Liver (tissue), 9 donors: ENCODE results near the gene GPR52. TPM values are rescaled to one million over a fixed set of nuclear protein-coding genes. Genes with fewer than 3 reads are reported as not detected.
"Not testable (repeated sequence)": the region's sequence is repeated elsewhere in the genome, so short reads cannot be mapped to it uniquely, and the experiment has no call there.

ENCODE experiments used
- DNase-seq: peaks from one replicate; pipeline ENCODE4 v3.0.0-alpha.2; 2017; ENCODE audit warnings: low spot score
- H3K27ac ChIP-seq, 2 donors: one replicate each; pipeline ENCODE4 v1.7.0; 2013; ENCODE audit warnings: inconsistent platforms in 2 of 2, low read length in 2 of 2, control low read depth in 1 of 2, low read depth in 1 of 2, mild to moderate bottlenecking in 1 of 2
- H3K27me3 ChIP-seq, 4 donors: one replicate each; pipeline versions ENCODE4 v1.6.1 to v1.7.0; 2013; ENCODE audit warnings: low read length in 3 of 4, inconsistent platforms in 1 of 4, mild to moderate bottlenecking in 1 of 4, moderate library complexity in 1 of 4; ENCODE audit not compliant: control insufficient read depth in 4 of 4, insufficient read depth in 4 of 4
- H3K36me3 ChIP-seq, 4 donors: one replicate each; pipeline versions ENCODE4 v1.6.1 to v1.7.0; 2013; ENCODE audit warnings: low read length in 3 of 4, mild to moderate bottlenecking in 3 of 4, low read depth in 1 of 4, moderate library complexity in 1 of 4; ENCODE audit not compliant: control insufficient read depth in 4 of 4, insufficient read depth in 3 of 4
- H3K4me1 ChIP-seq, 4 donors: one replicate each; pipeline versions ENCODE4 v1.6.1 to v1.7.0; 2013; ENCODE audit warnings: low read length in 3 of 4, mild to moderate bottlenecking in 3 of 4, moderate library complexity in 1 of 4; ENCODE audit not compliant: control insufficient read depth in 4 of 4, insufficient read depth in 4 of 4
- H3K4me3 ChIP-seq, 3 donors: one replicate each; pipeline versions ENCODE4 v1.6.1 to v1.7.0; 2013; ENCODE audit warnings: low read length in 3 of 3, control low read depth in 1 of 3, low read depth in 1 of 3, mild to moderate bottlenecking in 1 of 3
- H3K9ac ChIP-seq, 2 donors: one replicate each; pipeline ENCODE4 v1.7.0; 2013; ENCODE audit warnings: low read length in 2 of 2, mild to moderate bottlenecking in 2 of 2, moderate library complexity in 2 of 2, control low read depth in 1 of 2, low read depth in 1 of 2
- H3K9me3 ChIP-seq, 4 donors: one replicate each; pipeline versions ENCODE4 v1.6.1 to v1.7.0; 2013; ENCODE audit warnings: low read length in 3 of 4; ENCODE audit not compliant: control insufficient read depth in 4 of 4
- FOXA1 ChIP-seq: IDR thresholded peaks from 2 replicates; pipeline ENCODE4 v1.6.1; 2016; ENCODE audit warnings: antibody characterized with exemption
- FOXA2 ChIP-seq: IDR thresholded peaks from 2 replicates; pipeline ENCODE4 v1.6.1; 2016; ENCODE audit warnings: antibody characterized with exemption
- GABPA ChIP-seq, 2 donors: IDR thresholded peaks in 1 of 2; conservative IDR thresholded peaks in 1 of 2; 2 replicates each; pipeline ENCODE4 v1.6.1; 2016; ENCODE audit warnings: antibody characterized with exemption in 2 of 2, mild to moderate bottlenecking in 1 of 2, moderate library complexity in 1 of 2
- HNF4A ChIP-seq, 2 donors: conservative IDR thresholded peaks; 2 replicates each; pipeline ENCODE4 v1.6.1; 2016; ENCODE audit warnings: antibody characterized with exemption in 2 of 2, mild to moderate bottlenecking in 2 of 2
- HNF4G ChIP-seq: IDR thresholded peaks from 2 replicates; pipeline ENCODE4 v1.6.1; 2016; ENCODE audit warnings: antibody characterized with exemption
- JUND ChIP-seq, 2 donors: IDR thresholded peaks; 2 replicates each; pipeline ENCODE4 v1.6.1; 2016; ENCODE audit warnings: antibody characterized with exemption in 2 of 2
- NR2F2 ChIP-seq: IDR thresholded peaks from 2 replicates; pipeline ENCODE4 v1.6.1; 2016; ENCODE audit warnings: antibody characterized with exemption
- RAD21 ChIP-seq, 2 donors: IDR thresholded peaks; 2 replicates each; pipeline ENCODE4 v1.6.1; 2016; ENCODE audit warnings: antibody characterized with exemption in 2 of 2, mild to moderate bottlenecking in 2 of 2
- RXRA ChIP-seq, 2 donors: IDR thresholded peaks; 2 replicates each; pipeline ENCODE4 v1.6.1; 2017 to 2018; ENCODE audit warnings: antibody characterized with exemption in 2 of 2, mild to moderate bottlenecking in 1 of 2
- SP1 ChIP-seq: IDR thresholded peaks from 2 replicates; pipeline ENCODE4 v1.6.1; 2018; ENCODE audit warnings: antibody characterized with exemption, mild to moderate bottlenecking
- YY1 ChIP-seq: IDR thresholded peaks from 2 replicates; pipeline ENCODE4 v1.6.1; 2016; ENCODE audit warnings: antibody characterized with exemption, mild to moderate bottlenecking
- WGBS: extraction: QIAGEN DNeasy Blood & Tissue Kit; methylation state at CpG from one replicate; pipeline ENCODE4 v1.1.7; 2013; 5-methylcytosine and 5-hydroxymethylcytosine counted together
- polyA plus RNA-seq, 2 donors: library from polyadenylated mRNA; stranded (reverse) in 1 of 2; unstranded in 1 of 2; fragments of 200-250 nt in 1 of 2; fragments of >200 nt in 1 of 2; fragmentation: Nextera tagmentation in 1 of 2; extraction: Ambion mirVana in 1 of 2; gene quantifications; one replicate each; pipeline versions ENCODE4 v1.2.1 to v1.2.3, GENCODE V29; 2013 to 2015
- total RNA-seq, 2 donors: library from RNA; depleted of rRNA; stranded (reverse); fragments of >200 nt; gene quantifications; one replicate each; pipeline ENCODE4 v1.2.3, GENCODE V29; 2014
- TF ChIP-seq, protein P1 (sequence below): fragments of 150-350 bp; IDR thresholded peaks from 2 replicates; pipeline ENCODE4 v1.5.1; 2017; ENCODE audit warnings: improper control_type of control experiment, low read depth, low read length; ENCODE audit not compliant: missing input control
- TF ChIP-seq, protein P2 (sequence below): IDR thresholded peaks from 2 replicates; pipeline ENCODE4 v1.6.1; 2016; ENCODE audit warnings: antibody characterized with exemption
- TF ChIP-seq, protein P3 (sequence below): IDR thresholded peaks from 2 replicates; pipeline ENCODE4 v1.6.1; 2016; ENCODE audit warnings: antibody characterized with exemption, mild to moderate bottlenecking
- TF ChIP-seq, protein P4 (sequence below): IDR thresholded peaks from 2 replicates; pipeline ENCODE4 v1.6.1; 2016; ENCODE audit warnings: antibody characterized with exemption
- donor health status: healthy.
- donor health status: healthy.
- donor health status: healthy.
- donor health status: healthy.
- donor health status: healthy.

Gene GPR52
- total and polyA plus RNA-seq, 4 donors: 1.3 to 4.8 TPM; not detected in 2

DNA sequence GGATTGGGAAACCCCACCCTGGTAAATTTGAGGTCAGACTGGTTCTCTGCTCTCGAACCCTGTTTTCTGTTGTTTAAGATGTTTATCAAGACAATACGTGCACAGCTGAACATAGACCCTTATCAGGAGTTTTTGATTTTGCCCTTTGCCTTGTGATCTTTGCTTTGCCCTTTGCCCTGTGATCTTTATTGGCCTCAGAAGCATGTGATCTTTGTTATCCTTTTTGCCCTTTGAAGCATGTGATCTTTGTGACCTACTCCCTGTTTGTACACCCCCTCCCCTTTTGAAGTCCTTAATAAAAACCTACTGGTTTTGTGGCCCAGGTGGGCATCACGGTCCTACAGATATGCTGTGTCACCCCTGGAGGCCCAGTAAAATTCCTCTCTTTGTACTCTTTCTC is 38.0 kb upstream of the GPR52 start:
- not testable (repeated sequence) for H3K4me1 ChIP-seq, H3K36me3 ChIP-seq, H3K9me3 ChIP-seq, H3K27me3 ChIP-seq, DNase-seq, H3K27ac ChIP-seq, H3K4me3 ChIP-seq, H3K9ac ChIP-seq
- TF ChIP-seq HNF4A (conservative IDR thresholded peaks at IDR 0.05): peak; percentile 16 to 39
- WGBS: 83% methylated on average over 3 of the region's 3 CpGs

DNA sequence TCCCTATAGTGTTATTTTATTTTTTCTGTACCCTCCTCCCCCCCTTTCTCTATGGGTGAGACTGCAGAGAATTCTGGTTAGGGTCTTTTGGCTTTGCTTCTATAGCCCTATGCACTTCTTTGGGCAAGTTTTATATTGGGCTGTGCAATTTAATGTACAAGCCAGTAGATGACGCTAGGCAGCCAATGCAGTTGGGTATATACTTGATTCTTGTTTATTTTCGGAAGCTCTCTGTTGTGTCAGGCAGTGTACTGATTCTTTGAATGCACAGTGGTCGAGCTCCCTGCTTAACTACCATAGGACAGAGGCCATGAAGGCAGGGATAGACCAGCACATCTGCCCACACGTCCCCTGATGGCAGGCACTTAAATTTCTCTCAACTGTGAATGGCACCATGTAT is 34.1 kb upstream of the GPR52 start:
- peak; percentile 18 for TF ChIP-seq FOXA1
- peak; percentile 49 for TF ChIP-seq FOXA2
- peak; percentile 82 to 87 for TF ChIP-seq RAD21 (IDR thresholded peaks at IDR 0.05)
- TF ChIP-seq, protein P1, sequence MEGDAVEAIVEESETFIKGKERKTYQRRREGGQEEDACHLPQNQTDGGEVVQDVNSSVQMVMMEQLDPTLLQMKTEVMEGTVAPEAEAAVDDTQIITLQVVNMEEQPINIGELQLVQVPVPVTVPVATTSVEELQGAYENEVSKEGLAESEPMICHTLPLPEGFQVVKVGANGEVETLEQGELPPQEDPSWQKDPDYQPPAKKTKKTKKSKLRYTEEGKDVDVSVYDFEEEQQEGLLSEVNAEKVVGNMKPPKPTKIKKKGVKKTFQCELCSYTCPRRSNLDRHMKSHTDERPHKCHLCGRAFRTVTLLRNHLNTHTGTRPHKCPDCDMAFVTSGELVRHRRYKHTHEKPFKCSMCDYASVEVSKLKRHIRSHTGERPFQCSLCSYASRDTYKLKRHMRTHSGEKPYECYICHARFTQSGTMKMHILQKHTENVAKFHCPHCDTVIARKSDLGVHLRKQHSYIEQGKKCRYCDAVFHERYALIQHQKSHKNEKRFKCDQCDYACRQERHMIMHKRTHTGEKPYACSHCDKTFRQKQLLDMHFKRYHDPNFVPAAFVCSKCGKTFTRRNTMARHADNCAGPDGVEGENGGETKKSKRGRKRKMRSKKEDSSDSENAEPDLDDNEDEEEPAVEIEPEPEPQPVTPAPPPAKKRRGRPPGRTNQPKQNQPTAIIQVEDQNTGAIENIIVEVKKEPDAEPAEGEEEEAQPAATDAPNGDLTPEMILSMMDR: peak; percentile 61
- TF ChIP-seq RXRA (IDR thresholded peaks at IDR 0.05): no peak
- TF ChIP-seq SP1: no peak
- TF ChIP-seq, protein P2, sequence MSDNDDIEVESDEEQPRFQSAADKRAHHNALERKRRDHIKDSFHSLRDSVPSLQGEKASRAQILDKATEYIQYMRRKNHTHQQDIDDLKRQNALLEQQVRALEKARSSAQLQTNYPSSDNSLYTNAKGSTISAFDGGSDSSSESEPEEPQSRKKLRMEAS: no peak
- TF ChIP-seq HNF4A (conservative IDR thresholded peaks at IDR 0.05): peak; percentile 3 to 10
- peak; percentile 53 for TF ChIP-seq YY1
- H3K27ac ChIP-seq: peak overlapping the region; percentile 52 to 78
- no peaks in the 10 kb centered on the region for H3K27me3 ChIP-seq
- no peaks in the 10 kb centered on the region for H3K36me3 ChIP-seq
- no peaks in the 10 kb centered on the region for H3K4me1 ChIP-seq
- no peak for DNase-seq
- peak overlapping the region; percentile 17 to 59 for H3K9ac ChIP-seq
- peak overlapping the region in 2 of 3 donors; percentile 35 to 53 for H3K4me3 ChIP-seq
- 34% methylated on average over 4 of the region's 4 CpGs for WGBS
- no peaks in the 10 kb centered on the region for H3K9me3 ChIP-seq

DNA sequence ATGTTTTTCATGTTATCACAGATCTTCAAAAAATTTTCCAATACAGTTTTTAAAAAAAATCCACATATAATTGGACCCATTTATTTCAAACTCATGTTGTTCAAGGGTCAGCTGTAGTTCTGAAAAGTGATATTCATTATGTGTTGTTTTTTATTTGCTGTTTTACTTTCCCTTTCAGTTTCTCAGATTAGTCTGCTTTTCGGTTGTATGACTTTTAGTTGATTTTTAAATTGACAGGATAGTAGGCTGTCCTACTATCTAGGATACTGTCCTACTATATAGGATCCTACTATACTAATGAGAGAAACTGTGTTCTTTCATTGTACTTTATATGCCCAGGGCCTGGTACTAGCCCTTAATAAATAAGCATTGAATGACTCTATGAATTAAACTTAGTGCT is 33.6 kb upstream of the GPR52 start:
- no peaks in the 10 kb centered on the region for H3K9me3 ChIP-seq
- DNase-seq: no peak
- TF ChIP-seq HNF4G: no peak
- no peak for TF ChIP-seq RAD21 (IDR thresholded peaks at IDR 0.05)
- TF ChIP-seq FOXA1: no peak
- TF ChIP-seq, protein P3, sequence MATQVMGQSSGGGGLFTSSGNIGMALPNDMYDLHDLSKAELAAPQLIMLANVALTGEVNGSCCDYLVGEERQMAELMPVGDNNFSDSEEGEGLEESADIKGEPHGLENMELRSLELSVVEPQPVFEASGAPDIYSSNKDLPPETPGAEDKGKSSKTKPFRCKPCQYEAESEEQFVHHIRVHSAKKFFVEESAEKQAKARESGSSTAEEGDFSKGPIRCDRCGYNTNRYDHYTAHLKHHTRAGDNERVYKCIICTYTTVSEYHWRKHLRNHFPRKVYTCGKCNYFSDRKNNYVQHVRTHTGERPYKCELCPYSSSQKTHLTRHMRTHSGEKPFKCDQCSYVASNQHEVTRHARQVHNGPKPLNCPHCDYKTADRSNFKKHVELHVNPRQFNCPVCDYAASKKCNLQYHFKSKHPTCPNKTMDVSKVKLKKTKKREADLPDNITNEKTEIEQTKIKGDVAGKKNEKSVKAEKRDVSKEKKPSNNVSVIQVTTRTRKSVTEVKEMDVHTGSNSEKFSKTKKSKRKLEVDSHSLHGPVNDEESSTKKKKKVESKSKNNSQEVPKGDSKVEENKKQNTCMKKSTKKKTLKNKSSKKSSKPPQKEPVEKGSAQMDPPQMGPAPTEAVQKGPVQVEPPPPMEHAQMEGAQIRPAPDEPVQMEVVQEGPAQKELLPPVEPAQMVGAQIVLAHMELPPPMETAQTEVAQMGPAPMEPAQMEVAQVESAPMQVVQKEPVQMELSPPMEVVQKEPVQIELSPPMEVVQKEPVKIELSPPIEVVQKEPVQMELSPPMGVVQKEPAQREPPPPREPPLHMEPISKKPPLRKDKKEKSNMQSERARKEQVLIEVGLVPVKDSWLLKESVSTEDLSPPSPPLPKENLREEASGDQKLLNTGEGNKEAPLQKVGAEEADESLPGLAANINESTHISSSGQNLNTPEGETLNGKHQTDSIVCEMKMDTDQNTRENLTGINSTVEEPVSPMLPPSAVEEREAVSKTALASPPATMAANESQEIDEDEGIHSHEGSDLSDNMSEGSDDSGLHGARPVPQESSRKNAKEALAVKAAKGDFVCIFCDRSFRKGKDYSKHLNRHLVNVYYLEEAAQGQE: no peak
- no peak for TF ChIP-seq HNF4A (conservative IDR thresholded peaks at IDR 0.05)
- TF ChIP-seq, protein P2: no peak
- TF ChIP-seq, protein P4, sequence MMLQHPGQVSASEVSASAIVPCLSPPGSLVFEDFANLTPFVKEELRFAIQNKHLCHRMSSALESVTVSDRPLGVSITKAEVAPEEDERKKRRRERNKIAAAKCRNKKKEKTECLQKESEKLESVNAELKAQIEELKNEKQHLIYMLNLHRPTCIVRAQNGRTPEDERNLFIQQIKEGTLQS: no peak
- TF ChIP-seq, protein P1: no peak
- TF ChIP-seq JUND (IDR thresholded peaks at IDR 0.05): no peak
- TF ChIP-seq SP1: no peak
- no peak for TF ChIP-seq GABPA (IDR thresholded peaks at IDR 0.05 in 1 of 2, conservative IDR thresholded peaks at IDR 0.05 in 1 of 2)
- no peak for TF ChIP-seq NR2F2
- no peak for TF ChIP-seq FOXA2
- H3K4me3 ChIP-seq: peak overlapping the region; percentile 26 to 56 (median 38)
- H3K4me1 ChIP-seq: no peaks in the 10 kb centered on the region
- no peaks in the 10 kb centered on the region for H3K27me3 ChIP-seq
- peak overlapping the region; percentile 17 to 59 for H3K9ac ChIP-seq
- no peaks in the 10 kb centered on the region for H3K36me3 ChIP-seq
- H3K27ac ChIP-seq: peak overlapping the region; percentile 44 to 78
- 3% methylated on average over 1 of the region's 1 CpG for WGBS
